Testis (tissue), 3 donors: ENCODE measurements around the gene SPINK8. TPM values are rescaled to one million over a fixed set of nuclear protein-coding genes. Genes with fewer than 3 reads are reported as not detected.

ENCODE experiments used
- DNase-seq: peaks from one replicate; pipeline ENCODE4 v3.0.0-alpha.2; 2019
- H3K27ac ChIP-seq, 2 donors: fragments of 200-600 bp; sonication (generic); one replicate each; pipeline ENCODE4 v1.5.1; 2019
- H3K27me3 ChIP-seq: fragments of 200-600 bp; sonication (generic); one replicate; pipeline ENCODE4 v1.5.1; 2019
- H3K36me3 ChIP-seq: fragments of 200-600 bp; sonication (generic); one replicate; pipeline ENCODE4 v1.5.1; 2017; ENCODE audit warnings: low read depth; ENCODE audit errors: missing control alignments
- H3K4me1 ChIP-seq: fragments of 200-600 bp; sonication (generic); one replicate; pipeline ENCODE4 v1.5.1; 2019
- H3K4me3 ChIP-seq, 2 donors: fragments of 200-600 bp; sonication (generic); one replicate each; pipeline ENCODE4 v1.5.1; 2017 to 2019
- H3K9me3 ChIP-seq: fragments of 200-600 bp; sonication (generic); one replicate; pipeline ENCODE4 v1.5.1; 2017
- POLR2A ChIP-seq: fragments of 450-650 bp; IDR thresholded peaks from one replicate; pipeline ENCODE4 v1.6.1; 2017; ENCODE audit warnings: antibody characterized with exemption, mild to moderate bottlenecking, moderate library complexity
- WGBS, 2 donors: methylation state at CpG; one replicate each; pipeline ENCODE4 v1.1.5; 2018; 5-methylcytosine and 5-hydroxymethylcytosine counted together
- intact Hi-C: fragments of 100-400 bp; cut with DNase I; formaldehyde crosslinking; loops from one replicate; pipeline ENCODE4 v1.15.1; 2023; ENCODE audit warnings: low total_unique reads
- polyA plus RNA-seq: library from polyadenylated mRNA; stranded (reverse); fragments of 350-450 nt; fragmentation: Illumina TruSeq; extraction: RNeasy Lipid Tissue Mini Kit (QIAGEN cat#74804); gene quantifications from one replicate; pipeline ENCODE4 v1.2.3, GENCODE V29; 2014; ENCODE audit warnings: low read depth, low replicate concordance; ENCODE audit not compliant: insufficient read depth
- total RNA-seq, 2 donors: library from RNA; depleted of rRNA; stranded (reverse); fragments of >200 nt; gene quantifications; one replicate each; pipeline ENCODE4 v1.2.3, GENCODE V29; 2016
- TF ChIP-seq, protein P1 (sequence below), 3 experiments: fragments of 450-650 bp in 2 of 3; fragments of 200-600 bp in 1 of 3; sonication (generic) in 1 of 3; IDR thresholded peaks; one replicate each; pipeline ENCODE4 v1.5.1; 2016 to 2019; ENCODE audit warnings: antibody characterized with exemption in 3 of 3, mild to moderate bottlenecking in 2 of 3, moderate library complexity in 1 of 3

SPINK8 gene
- total and polyA plus RNA-seq, 3 donors from 2014 or later = not detected

- Histone ChIP-seq H3K27me3 (no peaks in the 10 kb centered on the region), H3K27ac (no peak overlapping the region), H3K9me3 (no peaks in the 10 kb centered on the region), H3K36me3 (no peaks in the 10 kb centered on the region), H3K4me3 (no peak overlapping the region), H3K4me1 (peaks cover 4% of the 10 kb centered on the region)
- DNase-seq = no peak
- TF ChIP-seq POLR2A = no peak
- TF ChIP-seq, protein P1, sequence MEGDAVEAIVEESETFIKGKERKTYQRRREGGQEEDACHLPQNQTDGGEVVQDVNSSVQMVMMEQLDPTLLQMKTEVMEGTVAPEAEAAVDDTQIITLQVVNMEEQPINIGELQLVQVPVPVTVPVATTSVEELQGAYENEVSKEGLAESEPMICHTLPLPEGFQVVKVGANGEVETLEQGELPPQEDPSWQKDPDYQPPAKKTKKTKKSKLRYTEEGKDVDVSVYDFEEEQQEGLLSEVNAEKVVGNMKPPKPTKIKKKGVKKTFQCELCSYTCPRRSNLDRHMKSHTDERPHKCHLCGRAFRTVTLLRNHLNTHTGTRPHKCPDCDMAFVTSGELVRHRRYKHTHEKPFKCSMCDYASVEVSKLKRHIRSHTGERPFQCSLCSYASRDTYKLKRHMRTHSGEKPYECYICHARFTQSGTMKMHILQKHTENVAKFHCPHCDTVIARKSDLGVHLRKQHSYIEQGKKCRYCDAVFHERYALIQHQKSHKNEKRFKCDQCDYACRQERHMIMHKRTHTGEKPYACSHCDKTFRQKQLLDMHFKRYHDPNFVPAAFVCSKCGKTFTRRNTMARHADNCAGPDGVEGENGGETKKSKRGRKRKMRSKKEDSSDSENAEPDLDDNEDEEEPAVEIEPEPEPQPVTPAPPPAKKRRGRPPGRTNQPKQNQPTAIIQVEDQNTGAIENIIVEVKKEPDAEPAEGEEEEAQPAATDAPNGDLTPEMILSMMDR (IDR thresholded peaks at IDR 0.05) = no peak
- intact Hi-C loops = no loop called here
- 74 to 80% methylated on average over 2 of the region's 2 CpGs for WGBS, 2 donors
Observed at GRCh38 chr3:48305396-48305795, 28.1 kb downstream of the SPINK8 start.

GRCh38 chr3:48303021-48303420, 30.4 kb downstream of the SPINK8 start:
- no peaks in the 10 kb centered on the region for H3K9me3 ChIP-seq
- no peaks in the 10 kb centered on the region for H3K36me3 ChIP-seq
- TF ChIP-seq, protein P1 (IDR thresholded peaks at IDR 0.05) = no peak
- TF ChIP-seq POLR2A = no peak
- H3K27me3 ChIP-seq = no peaks in the 10 kb centered on the region
- 68 to 93% methylated on average over 2 of the region's 2 CpGs for WGBS, 2 donors
- intact Hi-C loops = no loop called here
- DNase-seq = no peak
- H3K4me1 ChIP-seq = peaks cover 4% of the 10 kb centered on the region
- H3K4me3 ChIP-seq = no peak overlapping the region
- H3K27ac ChIP-seq = no peak overlapping the region

- DNase-seq = peak; percentile 51
- no peak for TF ChIP-seq POLR2A
- TF ChIP-seq, protein P1 (IDR thresholded peaks at IDR 0.05) = no peak
- no peaks in the 10 kb centered on the region for H3K36me3 ChIP-seq
- no peaks in the 10 kb centered on the region for H3K9me3 ChIP-seq
- H3K4me3 ChIP-seq = peak overlapping the region; percentile 80 to 91
- no peaks in the 10 kb centered on the region for H3K27me3 ChIP-seq
- H3K27ac ChIP-seq = peak overlapping the region; percentile 79 to 93
- WGBS, 2 donors = 6 to 12% methylated on average over 10 of the region's 10 CpGs
- intact Hi-C loops = no loop called here
- H3K4me1 ChIP-seq = peaks cover 4% of the 10 kb centered on the region
Observed at GRCh38 chr3:48301800-48302166, 31.7 kb downstream of the SPINK8 start.

DNA sequence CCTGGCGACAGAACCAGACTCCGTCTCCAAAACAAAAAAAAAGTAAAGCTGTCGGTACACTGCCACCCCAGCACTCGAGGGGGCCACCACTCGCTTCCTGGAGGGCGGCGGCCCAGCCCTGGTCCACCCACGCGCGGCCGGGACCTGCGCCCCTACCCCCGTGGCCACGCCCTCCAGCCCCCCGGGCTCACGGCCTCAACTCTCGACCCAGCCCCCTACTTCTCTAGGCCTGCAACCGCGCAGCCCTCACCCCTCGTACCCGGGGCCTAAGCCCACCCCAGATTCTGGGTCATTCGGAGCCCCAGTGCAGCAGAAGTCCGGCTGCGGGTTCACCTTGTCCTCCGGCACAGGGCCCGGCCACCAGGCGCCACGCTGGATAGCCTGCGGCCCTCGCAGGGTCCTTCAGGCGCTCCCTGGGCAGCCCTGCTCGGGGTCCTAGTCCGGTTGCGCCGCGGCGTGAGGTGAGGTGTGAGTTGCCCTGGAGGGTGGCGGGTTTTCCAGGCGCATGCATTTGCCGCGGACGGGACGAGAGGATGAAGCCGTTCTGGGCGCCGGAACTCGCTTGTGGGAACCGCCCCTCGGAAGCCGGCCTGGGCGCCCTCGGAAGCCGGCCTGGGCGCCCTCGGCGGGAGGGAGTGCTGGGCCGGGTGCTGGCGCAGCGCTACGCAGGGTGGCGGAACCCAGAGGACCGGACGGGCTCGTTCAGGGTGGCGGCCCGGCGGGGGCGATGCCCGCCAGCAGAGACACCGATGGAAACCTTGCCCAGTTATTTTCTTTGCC, 32.3 kb downstream of the SPINK8 start, which contains the start of gene NME6:
TSS of gene NME6 (minus strand) at position 348 of the 780 bp plus-strand sequence.
- intact Hi-C loops = no loop called here

More for the DNA sequence above, 32.3 kb downstream of the SPINK8 start, which contains the start of gene NME6:
- Histone ChIP-seq H3K4me1 (peaks cover 4% of the 10 kb centered on the region), H3K27me3 (no peaks in the 10 kb centered on the region), H3K27ac (peak within 1 kb of the TSS; percentile 79 to 93), H3K36me3 (no peaks in the 10 kb centered on the region), H3K9me3 (no peaks in the 10 kb centered on the region), H3K4me3 (peak within 1 kb of the TSS; percentile 80 to 91)
- 0 to 1% methylated on average over 17 to 68 of the region's 70 CpGs for WGBS, 2 donors
- TF ChIP-seq, protein P1 (IDR thresholded peaks at IDR 0.05) = peak in 1 of 3 experiments; percentile 6
- TF ChIP-seq POLR2A = no peak
- DNase-seq = peak; percentile 95
